ENCODE results near the gene MBD4.
A peak's percentile ranks its signal among the peaks of the same experiment; 100 is the strongest.

The MBD4 gene

GRCh38 chr3:129462361-129462968, 22.7 kb upstream of the MBD4 start:
- DNase-seq, result no peak

GRCh38 chr3:129461461-129462146, 21.9 kb upstream of the MBD4 start:
- DNase-seq, result no peak

GRCh38 chr3:129461022-129461421, 21.3 kb upstream of the MBD4 start:
- no peak for DNase-seq

- no peak for DNase-seq
These were observed 20.8 kb upstream of the MBD4 start for GRCh38 chr3:129460572-129460971.

GRCh38 chr3:129460155-129460554, 20.4 kb upstream of the MBD4 start:
- no peak for DNase-seq

GRCh38 chr3:129453732-129454131, 14.0 kb upstream of the MBD4 start:
- no peak for DNase-seq

- no peak for DNase-seq
These were observed 9.7 kb upstream of the MBD4 start for GRCh38 chr3:129449279-129450115.

GRCh38 chr3:129448186-129448895, 8.6 kb upstream of the MBD4 start:
- no peak for DNase-seq

- DNase-seq, result no peak
These were observed 7.2 kb upstream of the MBD4 start for GRCh38 chr3:129446926-129447325.

- no peak for DNase-seq
These were observed 5.7 kb upstream of the MBD4 start for GRCh38 chr3:129445471-129445870.

GRCh38 chr3:129442947-129443346, 3.2 kb upstream of the MBD4 start:
- no peak for DNase-seq

- no peak for DNase-seq
These were observed 2.7 kb upstream of the MBD4 start for GRCh38 chr3:129442486-129442885.

GRCh38 chr3:129441782-129442181, 2.0 kb upstream of the MBD4 start:
- DNase-seq, result no peak

- peak; percentile 32 for DNase-seq
These were observed 1.5 kb upstream of the MBD4 start for GRCh38 chr3:129441215-129441614.

- no peak for DNase-seq
These were observed 956 bp upstream of the MBD4 start for GRCh38 chr3:129440618-129441190.

GRCh38 chr3:129439226-129439816, 427 bp downstream of the MBD4 start:
- DNase-seq, result peak; percentile 58

- no peak for DNase-seq
These were observed 4.4 kb downstream of the MBD4 start for GRCh38 chr3:129435367-129435766.

GRCh38 chr3:129434140-129434539, 5.6 kb downstream of the MBD4 start:
- no peak for DNase-seq

GRCh38 chr3:129433565-129433964, 6.2 kb downstream of the MBD4 start:
- DNase-seq, result no peak

- no peak for DNase-seq
These were observed 7.1 kb downstream of the MBD4 start for GRCh38 chr3:129432671-129433070.

GRCh38 chr3:129432036-129432435, 7.7 kb downstream of the MBD4 start:
- DNase-seq, result no peak

- no peak for DNase-seq
These were observed 10.1 kb downstream of the MBD4 start for GRCh38 chr3:129429602-129430001.

- no peak for DNase-seq
These were observed 10.7 kb downstream of the MBD4 start for GRCh38 chr3:129429080-129429451.
